Measurements from ENCODE around the gene SYNPO2. TPM values are rescaled to one million over a fixed set of nuclear protein-coding genes. Genes with fewer than 3 reads are reported as not detected.

The SYNPO2 gene
- total and polyA plus RNA-seq, 2 donors (not counting 1 experiment from before 2014, with no cell fraction given): 0.03 to 0.20 TPM

DNA sequence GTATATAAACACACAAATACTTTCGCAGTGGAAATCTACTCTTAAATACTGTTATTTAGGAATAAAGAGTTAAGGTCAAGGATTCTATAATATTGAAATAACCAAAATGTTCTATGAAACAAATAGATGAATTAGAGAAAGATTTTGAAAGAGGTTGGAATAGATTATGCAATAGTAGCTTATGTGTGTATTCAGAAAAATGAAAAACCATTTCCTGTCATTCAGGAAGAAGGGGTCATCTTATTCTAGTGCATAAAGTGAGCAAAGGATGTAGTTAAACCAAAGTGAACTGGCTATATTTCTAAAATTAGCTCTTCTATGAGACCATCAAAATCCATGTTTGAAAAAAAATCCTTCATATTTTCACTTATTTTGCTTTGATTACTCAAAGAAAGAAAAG lies 217.0 kb downstream of the SYNPO2 start:
- no peaks in the 10 kb centered on the region for H3K27me3 Mint-ChIP-seq
- Histone ChIP-seq H3K27me3 (replicated peaks in 1 of 4; ENCODE audit: control extremely low read depth in 1 of 4, control insufficient read depth in 3 of 4, insufficient read depth in 4 of 4, low read length in 3 of 4) (peaks cover 0 to 1% (median 0%) of the 10 kb centered on the region in 4 experiments), H3K4me2 (replicated peaks; ENCODE audit: low read depth, low read length, poor library complexity, severe bottlenecking) (no peak overlapping the region), H4K20me1 (ENCODE audit: control insufficient read depth, insufficient read depth, low read length, poor library complexity, severe bottlenecking) (no peaks in the 10 kb centered on the region), H3K9me3 (ENCODE audit: control extremely low read depth in 1 of 3, control insufficient read depth in 2 of 3, insufficient read depth in 1 of 3, low read length in 2 of 3) (no peaks in the 10 kb centered on the region), H3K4me1 (ENCODE audit: control insufficient read depth in 2 of 2, insufficient read depth in 2 of 2, low read length in 2 of 2) (no peaks in the 10 kb centered on the region), H3K9ac (ENCODE audit: low read length) (no peak overlapping the region), H3K36me3 (replicated peaks in 1 of 2; ENCODE audit: control extremely low read depth in 1 of 2, control insufficient read depth in 1 of 2, extremely low read depth in 1 of 2, insufficient read depth in 2 of 2, low read length in 1 of 2) (no peaks in the 10 kb centered on the region), H3K4me3 (ENCODE audit: control extremely low read depth in 1 of 5, extremely low read depth in 1 of 5, insufficient read depth in 1 of 5, low read depth in 2 of 5, low read length in 4 of 5) (no peak overlapping the region), H3K79me2 (ENCODE audit: control insufficient read depth, insufficient read depth, low read length) (no peaks in the 10 kb centered on the region), H2AFZ (ENCODE audit: insufficient read depth, low read depth, low read length, poor library complexity, severe bottlenecking) (no peak overlapping the region), H3K27ac (ENCODE audit: low read length in 2 of 2) (no peak overlapping the region)
- DNase-seq (no peak), ATAC-seq (ENCODE audit: low read depth) (no peak)
- ChIA-PET POLR2A (no interaction called here), CTCF (no interaction called here)
- TF ChIP-seq, protein P1, sequence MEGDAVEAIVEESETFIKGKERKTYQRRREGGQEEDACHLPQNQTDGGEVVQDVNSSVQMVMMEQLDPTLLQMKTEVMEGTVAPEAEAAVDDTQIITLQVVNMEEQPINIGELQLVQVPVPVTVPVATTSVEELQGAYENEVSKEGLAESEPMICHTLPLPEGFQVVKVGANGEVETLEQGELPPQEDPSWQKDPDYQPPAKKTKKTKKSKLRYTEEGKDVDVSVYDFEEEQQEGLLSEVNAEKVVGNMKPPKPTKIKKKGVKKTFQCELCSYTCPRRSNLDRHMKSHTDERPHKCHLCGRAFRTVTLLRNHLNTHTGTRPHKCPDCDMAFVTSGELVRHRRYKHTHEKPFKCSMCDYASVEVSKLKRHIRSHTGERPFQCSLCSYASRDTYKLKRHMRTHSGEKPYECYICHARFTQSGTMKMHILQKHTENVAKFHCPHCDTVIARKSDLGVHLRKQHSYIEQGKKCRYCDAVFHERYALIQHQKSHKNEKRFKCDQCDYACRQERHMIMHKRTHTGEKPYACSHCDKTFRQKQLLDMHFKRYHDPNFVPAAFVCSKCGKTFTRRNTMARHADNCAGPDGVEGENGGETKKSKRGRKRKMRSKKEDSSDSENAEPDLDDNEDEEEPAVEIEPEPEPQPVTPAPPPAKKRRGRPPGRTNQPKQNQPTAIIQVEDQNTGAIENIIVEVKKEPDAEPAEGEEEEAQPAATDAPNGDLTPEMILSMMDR (IDR thresholded peaks at IDR 0.05): no peak
- no peak for TF ChIP-seq EZH2 (IDR thresholded peaks at IDR 0.05; ENCODE audit: borderline replicate concordance, insufficient read depth, low read depth, low read length, poor library complexity, severe bottlenecking)
- no peaks in the 10 kb centered on the region for H3K4me1 Mint-ChIP-seq
- no peak overlapping the region for H3K27ac Mint-ChIP-seq
- intact Hi-C loops (cut with micrococcal nuclease): no loop called here
- WGBS (ENCODE audit: insufficient coverage): no CpG with 5 or more reads among the region's 1 CpG
- no peaks in the 10 kb centered on the region for H3K9me3 Mint-ChIP-seq (ENCODE audit: insufficient read depth)
- no peak overlapping the region for H3K4me3 Mint-ChIP-seq

DNA sequence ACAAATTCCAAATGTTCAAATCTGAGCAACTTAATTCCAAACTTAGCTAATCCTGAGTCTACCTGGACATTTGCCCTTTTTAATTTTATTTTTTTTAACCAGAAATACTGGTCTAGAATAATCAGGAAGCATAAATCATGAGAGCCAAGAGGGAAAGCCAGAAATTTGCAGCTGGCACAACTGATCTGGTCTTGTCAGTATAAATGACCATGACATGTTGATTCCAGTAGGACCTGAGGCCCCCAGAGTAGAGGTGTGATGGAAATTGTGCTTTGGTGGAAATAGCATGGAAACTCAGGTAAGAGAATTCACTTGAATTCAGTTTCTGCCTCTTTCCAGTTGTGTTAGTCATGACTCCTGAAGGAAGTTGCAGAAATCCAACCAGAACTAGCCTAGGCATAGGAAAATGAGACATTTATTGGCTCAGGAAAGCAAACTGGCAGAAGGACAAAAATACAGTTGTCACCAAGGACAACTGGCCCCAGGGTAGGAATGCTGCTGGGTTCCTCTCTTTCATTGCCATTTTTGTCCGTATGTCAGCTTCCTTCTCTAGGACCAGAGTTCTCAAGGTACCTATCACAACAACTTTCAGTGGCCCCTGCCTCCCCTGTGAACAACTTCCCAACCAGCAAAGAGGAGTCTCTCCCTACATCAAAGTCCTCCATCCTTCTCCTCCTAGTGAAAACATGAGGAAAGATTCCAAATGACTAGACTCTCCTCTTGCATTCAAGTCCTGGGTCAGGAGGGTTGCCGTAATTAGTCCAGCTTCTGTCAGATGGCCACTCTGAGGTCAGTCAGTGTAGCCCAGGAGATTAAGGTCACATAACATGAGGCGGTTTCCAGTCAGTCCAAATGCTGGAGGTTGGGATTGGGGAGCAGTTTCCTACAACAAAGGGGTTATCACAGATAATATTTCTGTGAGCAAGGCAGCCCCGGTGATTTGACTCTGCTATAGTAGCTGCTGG lies 217.7 kb downstream of the SYNPO2 start:
- Histone ChIP-seq H3K79me2 (ENCODE audit: control insufficient read depth, insufficient read depth, low read length) (no peaks in the 10 kb centered on the region), H3K27me3 (replicated peaks in 1 of 4; ENCODE audit: control extremely low read depth in 1 of 4, control insufficient read depth in 3 of 4, insufficient read depth in 4 of 4, low read length in 3 of 4) (no peaks in the 10 kb centered on the region), H4K20me1 (ENCODE audit: control insufficient read depth, insufficient read depth, low read length, poor library complexity, severe bottlenecking) (no peaks in the 10 kb centered on the region), H3K36me3 (replicated peaks in 1 of 2; ENCODE audit: control extremely low read depth in 1 of 2, control insufficient read depth in 1 of 2, extremely low read depth in 1 of 2, insufficient read depth in 2 of 2, low read length in 1 of 2) (no peaks in the 10 kb centered on the region), H3K4me1 (ENCODE audit: control insufficient read depth in 2 of 2, insufficient read depth in 2 of 2, low read length in 2 of 2) (no peaks in the 10 kb centered on the region), H3K4me2 (replicated peaks; ENCODE audit: low read depth, low read length, poor library complexity, severe bottlenecking) (no peak overlapping the region), H2AFZ (ENCODE audit: insufficient read depth, low read depth, low read length, poor library complexity, severe bottlenecking) (no peak overlapping the region), H3K9ac (ENCODE audit: low read length) (no peak overlapping the region), H3K9me3 (ENCODE audit: control extremely low read depth in 1 of 3, control insufficient read depth in 2 of 3, insufficient read depth in 1 of 3, low read length in 2 of 3) (no peaks in the 10 kb centered on the region), H3K27ac (ENCODE audit: low read length in 2 of 2) (no peak overlapping the region), H3K4me3 (ENCODE audit: control extremely low read depth in 1 of 5, extremely low read depth in 1 of 5, insufficient read depth in 1 of 5, low read depth in 2 of 5, low read length in 4 of 5) (no peak overlapping the region)
- Mint-ChIP-seq H3K27ac (no peak overlapping the region), H3K4me1 (no peaks in the 10 kb centered on the region), H3K9me3 (ENCODE audit: insufficient read depth) (no peaks in the 10 kb centered on the region), H3K27me3 (no peaks in the 10 kb centered on the region), H3K4me3 (no peak overlapping the region)
- TF ChIP-seq EZH2 (IDR thresholded peaks at IDR 0.05; ENCODE audit: borderline replicate concordance, insufficient read depth, low read depth, low read length, poor library complexity, severe bottlenecking): no peak
- TF ChIP-seq, protein P1 (IDR thresholded peaks at IDR 0.05): no peak
- intact Hi-C loops (cut with micrococcal nuclease): no loop called here
- no peak for ATAC-seq (ENCODE audit: low read depth)
- no peak for DNase-seq
- 100% methylated on average over 2 of the region's 4 CpGs for WGBS (ENCODE audit: insufficient coverage)
- CTCF ChIA-PET: no interaction called here
- POLR2A ChIA-PET: no interaction called here

Data from B cell (primary cell).